Endothelial cell of umbilical vein (primary cell): Measurements from ENCODE around the gene HIC1. TPM values are rescaled to one million over a fixed set of nuclear protein-coding genes. Genes with fewer than 3 reads are reported as not detected.

Experiments
- BruUV-seq: library from RNA; stranded (reverse); fragments of 400-500 nt; replicated peaks from 2 replicates; lab custom pipeline; 2021; lab: Mats Ljungman, UMichigan
- CTCF ChIA-PET: fragments of 300-600, 350-600 bp; sonication (Branson Sonifier 250); formaldehyde crosslinking; loops from one replicate; lab custom pipeline; 2021; ENCODE audit warnings: antibody characterized with exemption, inconsistent platforms; lab: Charles Lee
- POLR2A ChIA-PET: fragments of 300-600, 350-600 bp; sonication (Branson Sonifier 250); formaldehyde crosslinking; loops from one replicate; lab custom pipeline; 2021; ENCODE audit warnings: antibody characterized with exemption, inconsistent platforms; lab: Charles Lee
- DNase-seq: peaks from one replicate; pipeline ENCODE4 v3.0.0-alpha.2; 2011; ENCODE audit warnings: low read depth, low spot score
- FAIRE-seq: peaks from 2 replicates; lab custom pipeline; 2011; peaks lifted over from hg19 to GRCh38; lab: Jason Lieb, UNC
- H2AFZ ChIP-seq: 2 replicates; pipeline ENCODE4 v1.6.0; 2012; ENCODE audit warnings: low read depth, low read length, control low read depth, inconsistent platforms
- H3K27ac ChIP-seq: 2 replicates; pipeline ENCODE4 v1.5.1; 2011; ENCODE audit warnings: low read depth, mild to moderate bottlenecking, control low read depth, low read length, moderate library complexity; ENCODE audit not compliant: insufficient read depth
- H3K27me3 ChIP-seq, 2 experiments: 2 replicates each; pipeline versions ENCODE4 v1.6.0 to v1.6.1; 2011; ENCODE audit warnings: low read length in 2 of 2, mixed read lengths in 1 of 2; ENCODE audit not compliant: control insufficient read depth in 2 of 2, insufficient read depth in 2 of 2
- H3K36me3 ChIP-seq, 2 experiments: 2 replicates in 1 of 2; 3 replicates in 1 of 2; pipeline ENCODE4 v1.5.1; 2011; ENCODE audit warnings: low read length in 2 of 2, mild to moderate bottlenecking in 1 of 2, moderate library complexity in 1 of 2; ENCODE audit not compliant: control insufficient read depth in 2 of 2, insufficient read depth in 2 of 2; ENCODE audit errors: extremely low read depth in 1 of 2
- H3K4me1 ChIP-seq: 3 replicates; pipeline ENCODE4 v1.5.1; 2011; ENCODE audit warnings: mild to moderate bottlenecking, low read length; ENCODE audit not compliant: control insufficient read depth, insufficient read depth; ENCODE audit errors: extremely low read depth
- H3K4me2 ChIP-seq: 2 replicates; pipeline ENCODE4 v1.6.1; 2011; ENCODE audit warnings: low read length, control low read depth, mixed read lengths; ENCODE audit not compliant: insufficient read depth
- H3K4me3 ChIP-seq, 3 experiments: fragments of 200-600 bp in 1 of 3; sonication (generic), shearing (Covaris generic) in 1 of 3; replicated peaks in 1 of 3; 2 replicates each; pipeline ENCODE4 v1.5.1; 2011 to 2016; ENCODE audit warnings: control low read depth in 3 of 3, low read length in 3 of 3, mild to moderate bottlenecking in 2 of 3, inconsistent platforms in 1 of 3, low read depth in 1 of 3, moderate library complexity in 1 of 3; ENCODE audit not compliant: insufficient read depth in 1 of 3
- H3K79me2 ChIP-seq: 2 replicates; pipeline ENCODE4 v1.6.0; 2012; ENCODE audit warnings: low read length, inconsistent platforms; ENCODE audit not compliant: control insufficient read depth, insufficient read depth
- H3K9ac ChIP-seq: replicated peaks from 2 replicates; pipeline ENCODE3; 2011; ENCODE audit warnings: low read length, control low read depth; ENCODE audit not compliant: insufficient read depth; ENCODE audit errors: extremely low read depth
- H3K9me1 ChIP-seq: replicated peaks from 3 replicates; pipeline ENCODE4 v1.6.0; 2011; ENCODE audit warnings: mild to moderate bottlenecking, low read length; ENCODE audit not compliant: control insufficient read depth, insufficient read depth; ENCODE audit errors: extremely low read depth
- H3K9me3 ChIP-seq: replicated peaks from 2 replicates; pipeline ENCODE4 v1.5.1; 2012; ENCODE audit warnings: low read length, inconsistent platforms; ENCODE audit not compliant: control insufficient read depth, insufficient read depth
- H4K20me1 ChIP-seq: replicated peaks from 2 replicates; pipeline ENCODE3; 2011; ENCODE audit warnings: mild to moderate bottlenecking, low read length; ENCODE audit not compliant: control insufficient read depth, insufficient read depth; ENCODE audit errors: extremely low read depth
- JUN ChIP-seq: IDR thresholded peaks from 2 replicates; pipeline ENCODE4 v1.6.1; 2011; ENCODE audit warnings: borderline replicate concordance, low read depth; ENCODE audit not compliant: insufficient read length, insufficient read depth
- MYC ChIP-seq: IDR thresholded peaks from one replicate; pipeline ENCODE4 v1.6.1; 2011; ENCODE audit warnings: mild to moderate bottlenecking, low read depth, low read length
- POLR2A ChIP-seq: IDR thresholded peaks from 2 replicates; pipeline ENCODE4 v1.6.1; 2012; ENCODE audit warnings: low read depth, mild to moderate bottlenecking, control low read depth, low read length
- POLR2AphosphoS5 ChIP-seq: IDR thresholded peaks from 2 replicates; pipeline ENCODE4 v1.6.1; 2012; ENCODE audit warnings: low read depth, mild to moderate bottlenecking, control low read depth, low read length, moderate library complexity; ENCODE audit not compliant: insufficient read depth
- dilution Hi-C: fragments of 300-500 bp; cut with MboI; formaldehyde crosslinking; loops from one replicate; pipeline ENCODE4 v1.15.0; 2019; ENCODE audit warnings: low sequenced_read_pairs; ENCODE audit not compliant: extremely low pct_ligation_motif_present
- intact Hi-C: fragments of 100-400 bp; cut with micrococcal nuclease; formaldehyde crosslinking; loops from one replicate; pipeline ENCODE4 v1.10.0; 2022
- polyA plus RNA-seq, 4 experiments: library from polyadenylated mRNA; depleted of rRNA in 3 of 4; stranded (reverse) in 3 of 4; unstranded in 1 of 4; fragments of >200 nt; gene quantifications; 2 replicates each; pipeline versions ENCODE4 v1.2.1 to v1.2.3, GENCODE V29; 2011 to 2012; ENCODE audit warnings: missing spikeins in 1 of 4
- total RNA-seq: library from RNA; stranded (reverse); gene quantifications from 2 replicates; pipeline ENCODE4 v1.2.3, GENCODE V29; 2021
- TF ChIP-seq, protein P1 (sequence below), 2 donors: IDR thresholded peaks; 1 replicate in 1 of 2; 2 replicates in 1 of 2; pipeline ENCODE4 v1.5.1; 2011; ENCODE audit warnings: low read length in 2 of 2, mild to moderate bottlenecking in 2 of 2, moderate library complexity in 2 of 2, control low read depth in 1 of 2, inconsistent platforms in 1 of 2, low read depth in 1 of 2; ENCODE audit not compliant: insufficient read depth in 1 of 2; ENCODE audit errors: extremely low read depth in 1 of 2
- TF ChIP-seq, protein P2 (sequence below): IDR thresholded peaks from 2 replicates; pipeline ENCODE4 v1.6.1; 2011; ENCODE audit not compliant: insufficient read depth, insufficient read length

Gene HIC1
- total and polyA plus RNA-seq, 2 donors (not counting 3 experiments of a cell fraction or from before 2014, with no cell fraction given): 18.2 to 35.5 TPM

DNA sequence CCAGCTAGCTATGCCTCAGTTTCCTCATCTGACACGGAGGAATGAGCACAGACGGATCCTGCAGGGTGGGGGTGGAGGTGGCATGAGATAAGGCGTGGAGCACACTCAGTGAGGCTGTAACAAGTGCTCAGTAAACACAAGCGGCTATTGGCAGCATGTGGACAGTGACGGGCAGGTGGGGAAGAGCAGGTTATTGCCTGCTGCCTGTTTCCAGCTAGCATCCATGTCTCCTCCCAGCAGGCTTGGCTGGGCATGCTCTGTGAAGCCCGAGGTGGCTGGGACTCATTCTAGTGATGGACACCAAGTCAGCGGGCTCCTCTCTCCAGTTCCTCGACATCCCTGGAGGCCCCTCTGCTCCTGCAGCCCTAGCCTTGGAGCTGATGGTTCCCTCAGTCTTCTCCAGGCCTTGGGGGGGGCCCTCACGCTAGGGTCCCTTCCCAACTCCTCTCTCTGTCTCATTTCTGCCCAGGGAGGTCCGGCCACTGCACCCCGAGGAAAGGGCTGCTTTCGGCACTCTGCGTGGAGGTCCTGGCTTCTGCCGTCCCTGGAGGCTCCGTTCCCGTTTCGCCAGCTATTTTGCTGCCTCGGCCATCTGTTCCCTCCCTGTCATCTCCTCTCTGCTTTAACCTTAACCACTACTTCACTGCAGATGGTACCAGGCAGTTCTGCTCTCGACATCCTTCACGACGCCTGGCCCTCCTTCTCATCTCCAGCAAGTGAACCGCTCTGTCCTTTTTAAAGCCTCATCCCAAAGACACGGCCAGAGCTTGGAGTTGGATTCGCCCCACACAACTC, 36.0 kb upstream of the HIC1 start:
- H3K36me3 ChIP-seq: no peaks in the 10 kb centered on the region
- H3K27me3 ChIP-seq: peaks cover 8 to 20% of the 10 kb centered on the region in 2 experiments
- ChIA-PET CTCF (interaction anchor here (1.5 to 2.8 kb wide), 3 partner anchors 104 to 126 kb away, joined by 4 to 23 read pairs (median 8); no protein-coding TSS in a partner anchor), POLR2A (no interaction called here)
- H3K4me1 ChIP-seq: peaks cover 10% of the 10 kb centered on the region
- H4K20me1 ChIP-seq: no peaks in the 10 kb centered on the region
- no peak overlapping the region for H3K4me3 ChIP-seq
- FAIRE-seq (no peak), DNase-seq (no peak)
- TF ChIP-seq, protein P1, sequence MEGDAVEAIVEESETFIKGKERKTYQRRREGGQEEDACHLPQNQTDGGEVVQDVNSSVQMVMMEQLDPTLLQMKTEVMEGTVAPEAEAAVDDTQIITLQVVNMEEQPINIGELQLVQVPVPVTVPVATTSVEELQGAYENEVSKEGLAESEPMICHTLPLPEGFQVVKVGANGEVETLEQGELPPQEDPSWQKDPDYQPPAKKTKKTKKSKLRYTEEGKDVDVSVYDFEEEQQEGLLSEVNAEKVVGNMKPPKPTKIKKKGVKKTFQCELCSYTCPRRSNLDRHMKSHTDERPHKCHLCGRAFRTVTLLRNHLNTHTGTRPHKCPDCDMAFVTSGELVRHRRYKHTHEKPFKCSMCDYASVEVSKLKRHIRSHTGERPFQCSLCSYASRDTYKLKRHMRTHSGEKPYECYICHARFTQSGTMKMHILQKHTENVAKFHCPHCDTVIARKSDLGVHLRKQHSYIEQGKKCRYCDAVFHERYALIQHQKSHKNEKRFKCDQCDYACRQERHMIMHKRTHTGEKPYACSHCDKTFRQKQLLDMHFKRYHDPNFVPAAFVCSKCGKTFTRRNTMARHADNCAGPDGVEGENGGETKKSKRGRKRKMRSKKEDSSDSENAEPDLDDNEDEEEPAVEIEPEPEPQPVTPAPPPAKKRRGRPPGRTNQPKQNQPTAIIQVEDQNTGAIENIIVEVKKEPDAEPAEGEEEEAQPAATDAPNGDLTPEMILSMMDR (IDR thresholded peaks at IDR 0.05; ENCODE audit: extremely low read depth in 1 of 2, insufficient read depth in 1 of 2, low read depth in 1 of 2, low read length in 2 of 2): no peak
- TF ChIP-seq POLR2A (no peak), POLR2AphosphoS5 (no peak), JUN (no peak), MYC (no peak)
- TF ChIP-seq, protein P2, sequence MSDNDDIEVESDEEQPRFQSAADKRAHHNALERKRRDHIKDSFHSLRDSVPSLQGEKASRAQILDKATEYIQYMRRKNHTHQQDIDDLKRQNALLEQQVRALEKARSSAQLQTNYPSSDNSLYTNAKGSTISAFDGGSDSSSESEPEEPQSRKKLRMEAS: no peak
- H2AFZ ChIP-seq: no peak overlapping the region
- BruUV-seq: no TSS peak
- no peak overlapping the region for H3K27ac ChIP-seq
- dilution Hi-C loops (no loop called here), intact Hi-C loops (no loop called here)
- no peaks in the 10 kb centered on the region for H3K79me2 ChIP-seq
- no peak overlapping the region for H3K9ac ChIP-seq
- no peak overlapping the region for H3K4me2 ChIP-seq
- no peaks in the 10 kb centered on the region for H3K9me3 ChIP-seq
- no peaks in the 10 kb centered on the region for H3K9me1 ChIP-seq
